ENCODE measurements around the gene HS3ST3B1.

DNA sequence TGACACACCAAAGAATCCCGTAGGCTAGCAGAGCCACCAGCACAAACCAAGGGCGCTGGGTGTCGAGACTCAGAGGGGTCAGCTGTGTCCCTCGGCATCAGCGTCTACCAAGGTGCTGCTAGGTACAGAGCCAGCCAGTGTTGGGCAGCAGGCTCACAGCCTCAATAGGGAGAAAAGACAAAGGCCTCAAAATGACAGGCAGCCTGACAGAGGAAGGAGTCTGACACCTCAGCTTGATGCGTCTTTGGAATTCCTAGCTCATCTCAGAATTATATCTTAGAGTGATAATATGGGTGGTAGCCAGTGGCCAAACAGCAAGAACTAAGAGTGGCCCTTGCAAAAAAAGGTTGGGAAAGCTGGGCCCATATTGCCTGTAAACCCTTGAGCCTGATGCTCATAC is 45.9 kb downstream of the HS3ST3B1 start:
- TF ChIP-seq, protein P1, sequence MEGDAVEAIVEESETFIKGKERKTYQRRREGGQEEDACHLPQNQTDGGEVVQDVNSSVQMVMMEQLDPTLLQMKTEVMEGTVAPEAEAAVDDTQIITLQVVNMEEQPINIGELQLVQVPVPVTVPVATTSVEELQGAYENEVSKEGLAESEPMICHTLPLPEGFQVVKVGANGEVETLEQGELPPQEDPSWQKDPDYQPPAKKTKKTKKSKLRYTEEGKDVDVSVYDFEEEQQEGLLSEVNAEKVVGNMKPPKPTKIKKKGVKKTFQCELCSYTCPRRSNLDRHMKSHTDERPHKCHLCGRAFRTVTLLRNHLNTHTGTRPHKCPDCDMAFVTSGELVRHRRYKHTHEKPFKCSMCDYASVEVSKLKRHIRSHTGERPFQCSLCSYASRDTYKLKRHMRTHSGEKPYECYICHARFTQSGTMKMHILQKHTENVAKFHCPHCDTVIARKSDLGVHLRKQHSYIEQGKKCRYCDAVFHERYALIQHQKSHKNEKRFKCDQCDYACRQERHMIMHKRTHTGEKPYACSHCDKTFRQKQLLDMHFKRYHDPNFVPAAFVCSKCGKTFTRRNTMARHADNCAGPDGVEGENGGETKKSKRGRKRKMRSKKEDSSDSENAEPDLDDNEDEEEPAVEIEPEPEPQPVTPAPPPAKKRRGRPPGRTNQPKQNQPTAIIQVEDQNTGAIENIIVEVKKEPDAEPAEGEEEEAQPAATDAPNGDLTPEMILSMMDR (IDR thresholded peaks at IDR 0.05): no peak
- no peak for TF ChIP-seq POLR2AphosphoS5 (IDR thresholded peaks at IDR 0.05)
- no peak for TF ChIP-seq POLR2A (IDR thresholded peaks at IDR 0.05)
- TF ChIP-seq EP300 (IDR thresholded peaks at IDR 0.05): no peak
